Activated T-cell treated with anti-CD3 and anti-CD28 coated beads, Interleukin-2, amount 50 U/mL, for 72 hours (primary cell): Measurements from ENCODE around the gene APCDD1. TPM values are rescaled to one million over a fixed set of nuclear protein-coding genes. Genes with fewer than 3 reads are reported as not detected.

Experiments
- ATAC-seq, 2 donors: fragments of 150-1000 bp; cut with Tn5 transposase; replicated peaks in 1 of 2; 2 replicates each; pipeline ENCODE4 v1.10.0; 2021; ENCODE audit warnings: moderate library complexity in 2 of 2, mild to moderate bottlenecking in 1 of 2
- DNase-seq, 2 donors: peaks; one replicate each; pipeline ENCODE4 v3.0.0; 2021 to 2022; ENCODE audit warnings: mixed read lengths in 1 of 2
- H3K27ac Mint-ChIP-seq: one replicate; pipeline ENCODE4 v1.8.0; 2022; ENCODE audit warnings: mild to moderate bottlenecking, moderate library complexity, mixed read lengths
- H3K27me3 Mint-ChIP-seq: one replicate; pipeline ENCODE4 v1.8.0; 2022; ENCODE audit warnings: low read depth, mixed read lengths
- H3K36me3 Mint-ChIP-seq, 2 donors: one replicate each; pipeline ENCODE4 v1.8.0; 2022; ENCODE audit warnings: mixed read lengths in 2 of 2, mild to moderate bottlenecking in 1 of 2; ENCODE audit not compliant: insufficient read depth in 2 of 2
- H3K4me1 Mint-ChIP-seq: one replicate; pipeline ENCODE4 v1.8.0; 2022; ENCODE audit warnings: low read depth, mixed read lengths
- H3K4me3 Mint-ChIP-seq, 2 donors: one replicate each; pipeline ENCODE4 v1.8.0; 2022; ENCODE audit warnings: mild to moderate bottlenecking in 2 of 2, mixed read lengths in 2 of 2, moderate library complexity in 2 of 2
- H3K9me3 Mint-ChIP-seq, 2 donors: one replicate each; pipeline ENCODE4 v1.8.0; 2022; ENCODE audit warnings: mixed read lengths in 2 of 2
- total RNA-seq, 2 donors: library from RNA; stranded (reverse); gene quantifications; one replicate each; pipeline ENCODE4 v1.2.3, GENCODE V29; 2022

The APCDD1 gene
- total RNA-seq, 2 donors from 2014 or later, result not detected

DNA sequence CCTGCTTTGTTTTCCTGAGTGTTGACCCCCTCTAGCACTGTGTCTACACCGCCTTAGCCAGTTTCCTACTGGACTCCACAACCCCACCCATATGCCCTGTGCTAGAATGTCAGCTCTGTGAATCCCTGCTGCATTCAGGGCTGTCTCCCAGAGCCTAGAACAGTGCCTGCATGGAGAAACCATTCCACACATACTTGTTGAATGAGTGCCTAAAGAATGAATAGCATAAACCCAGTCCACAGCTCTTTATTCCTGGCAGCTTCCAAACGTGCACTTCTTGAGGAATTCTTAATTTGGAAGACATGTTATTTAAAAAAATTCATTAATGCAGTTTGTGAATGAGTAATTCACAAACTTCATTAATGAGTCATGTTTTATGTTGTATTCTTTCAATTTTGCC, 64.9 kb downstream of the APCDD1 start:
- no peak for ATAC-seq
- no peak for DNase-seq
- H3K4me3 Mint-ChIP-seq, result no peak overlapping the region
- H3K9me3 Mint-ChIP-seq, result no peaks in the 10 kb centered on the region
- H3K36me3 Mint-ChIP-seq, result no peaks in the 10 kb centered on the region
- H3K27ac Mint-ChIP-seq, result no peak overlapping the region
- peaks cover 8% of the 10 kb centered on the region for H3K4me1 Mint-ChIP-seq
- H3K27me3 Mint-ChIP-seq, result peaks cover 40% of the 10 kb centered on the region

DNA sequence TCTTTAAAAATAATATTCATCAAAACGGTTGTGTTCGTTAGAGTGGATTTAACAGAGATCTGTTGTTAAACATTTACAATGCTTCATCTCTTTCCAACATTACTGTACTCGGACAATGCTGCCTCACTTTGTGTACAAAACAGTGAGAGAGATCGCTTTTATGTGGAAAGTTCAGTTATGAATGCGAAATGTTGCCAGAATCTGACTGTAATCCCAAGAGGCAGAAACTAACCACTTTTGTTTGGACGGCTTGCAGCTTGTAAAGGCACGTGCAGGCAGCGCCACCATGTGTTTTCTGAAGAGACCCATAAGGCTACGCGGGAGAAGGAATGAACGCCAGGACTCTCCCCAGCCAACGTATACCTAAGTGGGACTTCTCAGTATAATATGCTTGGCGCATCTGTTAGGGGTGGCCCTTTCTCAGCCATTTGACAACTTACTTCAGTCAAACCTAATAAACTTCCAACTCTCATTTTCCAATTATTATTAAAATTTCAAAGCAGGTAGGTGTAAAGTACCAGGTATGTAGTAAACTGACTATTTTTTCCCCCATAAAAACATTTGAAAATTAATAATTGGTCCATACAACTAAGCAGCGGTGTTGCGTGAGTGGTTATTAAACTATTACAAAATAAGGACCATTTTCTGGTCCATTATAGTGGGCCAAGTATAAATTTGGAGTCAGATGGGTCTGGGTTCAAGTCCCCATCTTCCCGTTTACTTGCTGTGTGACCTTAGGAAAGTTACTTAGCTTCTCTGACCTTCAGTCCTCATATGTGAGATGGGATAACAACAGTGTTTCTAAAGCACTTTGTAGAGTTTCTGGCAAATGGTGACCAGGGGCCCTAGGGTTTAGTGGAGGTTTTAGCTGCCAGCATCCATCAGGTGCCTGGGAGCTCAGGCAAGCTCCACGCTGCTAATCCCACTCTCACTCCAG, 65.8 kb downstream of the APCDD1 start:
- Mint-ChIP-seq H3K9me3 (no peaks in the 10 kb centered on the region), H3K27ac (peak overlapping the region; percentile 16), H3K4me3 (peak overlapping the region in 1 of 2 donors; percentile 12), H3K36me3 (no peaks in the 10 kb centered on the region), H3K4me1 (peaks cover 17% of the 10 kb centered on the region), H3K27me3 (peaks cover 39% of the 10 kb centered on the region)
- peak; percentile 60 to 66 for DNase-seq
- ATAC-seq, result peak; percentile 89 to 91

DNA sequence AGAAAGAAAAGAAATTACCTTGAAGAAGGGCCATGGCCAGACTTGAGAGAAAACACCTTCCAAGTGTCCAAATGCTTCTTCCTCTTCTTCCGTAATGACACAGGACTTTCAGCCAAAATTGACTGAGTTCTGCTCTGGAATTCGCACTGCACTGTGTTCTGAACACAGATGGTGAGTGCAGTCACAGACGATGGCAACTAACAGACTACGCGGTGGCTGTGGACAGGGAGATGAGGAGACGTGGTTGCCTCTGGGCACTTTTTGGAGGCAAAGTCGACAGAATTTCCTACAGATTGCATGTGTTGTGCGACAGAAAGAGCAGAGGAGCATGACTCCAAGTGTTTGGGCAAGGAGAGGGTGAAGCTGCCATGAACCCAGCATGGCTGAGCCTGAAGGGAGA, 67.1 kb downstream of the APCDD1 start:
- peaks cover 29% of the 10 kb centered on the region for H3K27me3 Mint-ChIP-seq
- DNase-seq, result no peak

DNA sequence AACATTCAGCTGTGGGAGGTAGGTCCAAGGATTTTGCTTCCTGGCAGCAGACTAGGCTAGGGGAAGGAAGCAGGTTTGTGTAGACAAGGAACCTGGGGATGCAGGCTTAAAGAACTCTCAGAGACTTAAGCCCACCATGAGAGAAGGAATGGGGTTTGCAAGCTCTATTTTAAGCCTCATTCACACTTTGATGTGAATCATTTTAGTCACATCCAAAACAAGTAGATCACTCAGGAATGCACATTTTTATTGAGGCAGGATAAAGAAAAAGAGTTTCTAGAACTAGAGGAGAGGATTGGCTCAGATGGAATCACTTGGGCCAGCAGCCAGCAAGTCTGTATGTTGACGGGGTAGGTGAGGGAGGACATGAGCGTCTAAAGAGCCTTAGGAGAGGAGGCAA, 68.1 kb downstream of the APCDD1 start:
- Mint-ChIP-seq H3K9me3 (no peaks in the 10 kb centered on the region), H3K4me1 (peaks cover 27% of the 10 kb centered on the region), H3K27me3 (peaks cover 20% of the 10 kb centered on the region), H3K36me3 (peaks cover 1% of the 10 kb centered on the region in 2 donors), H3K4me3 (no peak overlapping the region), H3K27ac (no peak overlapping the region)
- ATAC-seq (no peak), DNase-seq (no peak)

More for the DNA sequence above, 67.1 kb downstream of the APCDD1 start:
- Mint-ChIP-seq H3K9me3 (no peaks in the 10 kb centered on the region), H3K4me1 (peaks cover 19% of the 10 kb centered on the region), H3K36me3 (peaks cover 1% of the 10 kb centered on the region in 2 donors), H3K4me3 (no peak overlapping the region), H3K27ac (no peak overlapping the region)
- no peak for ATAC-seq

DNA sequence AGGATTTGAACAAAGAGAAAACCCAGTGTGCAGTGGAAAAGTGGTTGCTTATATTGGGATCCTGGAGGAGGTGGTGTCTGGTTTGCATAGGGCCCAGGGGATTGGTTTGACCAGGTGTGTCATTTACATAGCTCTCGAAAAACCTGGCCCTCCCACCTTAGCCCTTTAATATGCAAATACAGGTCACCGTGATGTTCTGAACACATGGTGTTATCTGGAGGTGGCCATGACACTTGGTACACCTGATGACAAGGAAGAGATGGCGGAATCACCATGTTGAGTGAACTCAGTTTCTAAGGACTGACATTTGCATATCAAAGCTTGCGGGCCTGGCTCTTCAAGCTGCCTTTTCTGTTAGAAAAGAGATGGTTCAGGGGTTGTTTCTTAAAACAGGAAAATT, 69.1 kb downstream of the APCDD1 start:
- no peaks in the 10 kb centered on the region for H3K9me3 Mint-ChIP-seq
- no peak overlapping the region for H3K4me3 Mint-ChIP-seq
- peaks cover 37% of the 10 kb centered on the region for H3K4me1 Mint-ChIP-seq
- H3K27ac Mint-ChIP-seq, result no peak overlapping the region
- peaks cover 13% of the 10 kb centered on the region for H3K27me3 Mint-ChIP-seq
- DNase-seq, result no peak
- peaks cover 1% of the 10 kb centered on the region in 2 donors for H3K36me3 Mint-ChIP-seq
- ATAC-seq, result no peak

DNA sequence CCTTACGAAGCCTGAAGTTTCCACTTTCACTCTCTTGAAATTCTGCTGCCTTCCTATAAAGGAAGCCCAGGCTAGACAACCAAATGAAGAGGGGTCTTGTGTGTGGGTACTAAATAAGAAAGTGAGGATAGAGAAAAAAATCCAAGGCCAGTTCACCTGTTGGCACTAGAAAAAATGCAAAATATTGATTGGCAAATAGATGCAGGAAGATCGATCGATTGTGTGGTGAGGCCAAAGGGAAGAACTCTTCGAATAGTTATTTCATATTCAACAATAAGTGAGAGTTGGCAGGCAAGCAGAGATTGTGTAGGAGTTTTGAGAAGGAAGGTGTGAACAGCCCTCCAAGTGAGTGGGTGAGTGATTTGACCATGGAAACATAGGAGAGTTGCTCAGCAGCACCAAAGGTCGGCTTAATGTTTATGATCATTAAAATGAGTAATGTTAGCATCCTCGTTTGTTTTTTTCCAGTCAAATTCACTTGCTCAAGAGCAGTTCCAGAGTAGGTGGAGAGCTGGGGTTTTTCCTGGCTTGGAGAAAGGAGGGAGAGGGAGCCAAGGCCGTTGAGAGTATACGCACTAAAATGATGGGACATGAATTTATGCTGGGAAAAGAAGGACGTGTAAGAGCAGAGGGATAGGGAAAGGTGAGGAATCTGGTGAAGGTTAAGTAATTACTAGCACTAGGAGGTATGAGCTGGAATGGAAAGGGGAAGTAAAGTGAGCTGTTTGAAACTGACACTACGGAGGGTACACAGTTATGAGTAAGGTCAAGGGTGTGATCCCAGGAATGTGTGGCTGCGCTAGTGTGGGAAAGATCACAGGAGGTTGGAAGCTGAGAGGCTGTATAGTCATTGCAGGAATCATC, 70.3 kb downstream of the APCDD1 start:
- H3K4me1 Mint-ChIP-seq, result peaks cover 46% of the 10 kb centered on the region
- H3K9me3 Mint-ChIP-seq, result no peaks in the 10 kb centered on the region
- H3K27ac Mint-ChIP-seq, result peak overlapping the region; percentile 17
- peak overlapping the region; percentile 89 to 95 for H3K4me3 Mint-ChIP-seq
- peaks cover 1% of the 10 kb centered on the region in 2 donors for H3K36me3 Mint-ChIP-seq
- H3K27me3 Mint-ChIP-seq, result peaks cover 1% of the 10 kb centered on the region
- ATAC-seq, result no peak
- DNase-seq, result no peak

DNA sequence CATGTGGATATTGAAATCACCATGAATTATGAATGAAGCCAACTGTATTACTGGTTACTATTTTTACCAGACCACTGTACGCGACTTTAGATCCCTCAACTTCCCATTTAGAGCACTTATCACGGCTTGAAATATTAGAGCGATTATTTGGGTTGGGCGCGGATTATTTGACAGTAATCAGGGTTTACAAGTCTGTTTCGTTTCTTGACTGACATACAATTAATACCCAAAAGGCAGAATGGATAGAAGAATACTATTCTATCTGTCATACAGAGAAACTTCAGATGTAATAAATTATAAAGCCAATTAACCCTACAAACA, 70.9 kb downstream of the APCDD1 start:
- Mint-ChIP-seq H3K4me1 (peaks cover 48% of the 10 kb centered on the region), H3K27me3 (no peaks in the 10 kb centered on the region), H3K36me3 (peaks cover 1% of the 10 kb centered on the region in 2 donors), H3K27ac (no peak overlapping the region), H3K4me3 (peak overlapping the region; percentile 89 to 95), H3K9me3 (no peaks in the 10 kb centered on the region)
- no peak for DNase-seq
- ATAC-seq, result no peak

DNA sequence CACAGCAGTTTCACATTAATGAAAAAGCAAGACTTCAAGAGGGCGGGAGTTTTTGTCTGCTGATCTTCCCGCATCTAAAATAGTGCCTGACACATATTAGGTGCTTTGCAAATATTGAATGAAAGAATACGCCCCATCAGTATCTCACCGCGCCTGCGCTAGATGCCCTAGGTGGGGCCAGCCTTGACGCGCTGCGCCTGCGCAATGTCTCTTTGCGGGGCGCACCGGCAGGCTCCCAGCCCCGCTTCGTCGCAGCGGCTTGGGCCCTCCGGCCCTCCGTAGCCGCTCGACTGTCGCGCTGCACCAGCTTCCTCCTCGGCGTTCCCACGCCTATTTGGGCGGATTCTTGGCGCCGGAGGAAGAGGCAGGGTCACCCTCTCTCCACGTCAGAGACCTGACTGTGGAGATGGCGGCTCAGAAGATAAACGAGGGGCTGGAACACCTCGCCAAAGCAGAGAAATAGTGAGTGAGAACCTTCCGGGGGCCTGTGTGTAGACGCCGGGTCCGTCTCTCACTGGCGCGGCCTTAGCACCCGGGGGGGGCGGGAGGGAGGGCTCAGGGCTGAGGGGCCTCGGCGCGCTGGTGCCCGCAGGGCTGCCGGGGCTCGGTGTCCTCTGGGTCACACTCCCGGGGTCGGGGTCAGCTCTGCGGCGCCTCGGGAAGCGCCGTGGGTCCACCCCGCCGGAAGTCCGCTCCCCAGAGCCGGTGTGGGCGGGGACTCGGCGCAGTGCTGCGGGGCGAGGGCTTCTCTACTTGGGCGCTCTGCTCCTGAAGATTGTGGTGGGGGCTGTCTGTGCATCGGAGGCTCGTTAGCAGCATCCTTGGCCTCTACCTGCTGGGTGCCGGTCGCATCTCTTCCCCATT, 71.5 kb downstream of the APCDD1 start, which contains the start of gene NAPG:
Gene NAPG (plus strand): TSS at position 331 of the 864 bp plus-strand sequence. CDS start 76 bp downstream, at position 407.
- peak; percentile 87 for ATAC-seq
- H3K27me3 Mint-ChIP-seq, result no peaks in the 10 kb centered on the region

DNA sequence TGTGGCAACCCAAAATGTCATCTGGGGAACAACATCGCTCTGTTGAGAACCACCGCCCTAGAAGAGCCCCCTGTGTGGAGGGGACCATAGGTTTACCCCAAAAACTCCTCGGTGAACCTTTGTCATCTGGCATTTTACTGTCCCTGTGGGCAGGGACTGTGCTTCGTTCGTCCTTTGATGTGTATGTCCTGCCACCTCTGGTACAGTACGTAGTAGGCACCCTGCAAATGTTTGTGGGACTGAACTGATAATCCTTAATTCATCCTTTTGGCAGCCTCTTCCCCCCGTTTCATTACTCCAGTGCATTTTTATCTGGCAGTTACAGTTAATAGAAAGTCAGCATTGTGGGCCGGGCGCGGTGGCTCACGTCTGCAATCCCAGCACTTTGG, 72.1 kb downstream of the APCDD1 start:
- no peaks in the 10 kb centered on the region for H3K27me3 Mint-ChIP-seq
- no peaks in the 10 kb centered on the region for H3K9me3 Mint-ChIP-seq
- peak overlapping the region; percentile 68 for H3K27ac Mint-ChIP-seq
- H3K4me1 Mint-ChIP-seq, result peaks cover 56% of the 10 kb centered on the region
- H3K4me3 Mint-ChIP-seq, result peak overlapping the region; percentile 85 to 90
- DNase-seq, result no peak
- peaks cover 1% of the 10 kb centered on the region in 2 donors for H3K36me3 Mint-ChIP-seq
- no peak for ATAC-seq

More for the DNA sequence above, 71.5 kb downstream of the APCDD1 start, which contains the start of gene NAPG:
- H3K4me3 Mint-ChIP-seq, result peak within 1 kb of the TSS; percentile 90 to 95
- DNase-seq, result peak; percentile 92
- peaks cover 54% of the 10 kb centered on the region for H3K4me1 Mint-ChIP-seq
- H3K27ac Mint-ChIP-seq, result peak within 1 kb of the TSS; percentile 97
- H3K36me3 Mint-ChIP-seq, result peaks cover 1% of the 10 kb centered on the region in 2 donors
- no peaks in the 10 kb centered on the region for H3K9me3 Mint-ChIP-seq

DNA sequence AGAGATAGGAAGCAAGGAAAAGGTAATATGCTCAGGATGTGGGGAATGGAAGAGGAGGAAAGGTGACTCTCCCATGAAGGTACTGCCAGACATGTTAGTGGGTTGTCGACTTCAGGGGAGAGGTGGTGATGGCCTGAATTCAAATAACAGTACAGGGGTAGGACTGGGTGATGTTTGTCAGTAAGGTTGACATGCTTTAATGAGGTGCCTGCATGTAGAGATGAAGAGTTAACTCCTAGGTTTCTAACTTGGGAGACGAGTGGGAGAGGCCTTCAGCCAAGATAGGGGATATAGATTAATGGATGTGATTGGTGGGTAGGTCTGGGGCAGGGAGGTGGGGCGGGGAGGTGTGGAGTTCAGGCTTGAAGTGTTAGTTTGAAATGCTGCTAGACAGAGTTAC, 74.0 kb downstream of the APCDD1 start:
- ATAC-seq (no peak), DNase-seq (no peak)
- Mint-ChIP-seq H3K9me3 (no peaks in the 10 kb centered on the region), H3K27me3 (no peaks in the 10 kb centered on the region), H3K4me1 (peaks cover 56% of the 10 kb centered on the region), H3K4me3 (peak overlapping the region; percentile 13 to 15), H3K27ac (peak overlapping the region; percentile 8), H3K36me3 (peaks cover 1 to 4% of the 10 kb centered on the region in 2 donors)

DNA sequence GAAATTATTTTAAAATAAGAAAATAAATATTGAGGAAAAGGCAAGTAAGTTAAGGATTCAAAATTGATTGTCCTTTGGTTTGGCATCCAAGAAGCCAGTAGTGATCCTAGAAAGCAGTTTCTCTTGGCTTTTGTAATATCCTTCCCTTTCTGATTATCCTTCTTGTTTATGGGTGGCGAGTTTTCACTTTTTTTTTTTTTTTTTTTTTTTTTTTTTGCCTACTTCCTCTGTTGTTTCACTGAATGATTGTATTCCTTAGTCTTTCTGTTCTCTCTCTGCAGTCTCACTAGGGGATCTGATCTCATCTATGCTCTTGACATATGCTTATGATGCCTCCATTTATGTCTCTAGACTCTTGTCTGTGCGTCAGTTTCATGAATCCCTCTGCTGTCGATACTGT, 75.6 kb downstream of the APCDD1 start:
- Mint-ChIP-seq H3K36me3 (peaks cover 1 to 8% of the 10 kb centered on the region in 2 donors), H3K9me3 (no peaks in the 10 kb centered on the region), H3K27me3 (no peaks in the 10 kb centered on the region), H3K4me1 (peaks cover 48% of the 10 kb centered on the region), H3K27ac (peak overlapping the region; percentile 96), H3K4me3 (peak overlapping the region; percentile 76 to 80)
- no peak for ATAC-seq
- no peak for DNase-seq

DNA sequence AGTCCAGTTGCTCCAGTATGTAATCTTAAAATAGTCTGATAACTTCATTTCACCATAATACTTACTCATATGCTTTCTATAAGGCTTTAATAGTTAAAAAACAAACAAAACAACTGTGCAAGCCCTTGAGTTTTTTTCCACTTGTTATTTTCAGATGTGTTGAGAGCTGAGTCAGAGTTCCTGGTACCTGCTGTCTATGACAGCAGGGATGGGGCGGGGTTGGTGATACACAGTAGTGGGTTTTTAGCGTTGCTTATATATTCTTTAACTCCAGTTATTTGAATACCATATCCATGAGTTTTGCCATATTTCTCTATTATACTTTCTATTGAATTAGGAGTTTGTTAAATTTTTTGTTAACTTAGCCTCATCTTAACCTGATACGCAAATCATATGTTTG, 76.4 kb downstream of the APCDD1 start:
- ATAC-seq (peak; percentile 57 to 62), DNase-seq (peak; percentile 64 to 67)
- Mint-ChIP-seq H3K4me3 (peak overlapping the region; percentile 76 to 80), H3K9me3 (no peaks in the 10 kb centered on the region), H3K36me3 (peaks cover 1 to 11% of the 10 kb centered on the region in 2 donors), H3K4me1 (peaks cover 45% of the 10 kb centered on the region), H3K27ac (peak overlapping the region; percentile 96), H3K27me3 (no peaks in the 10 kb centered on the region)
